KOPT-K1 (cell line): Measurements from ENCODE around the gene KRT81.
"Not testable (repeated sequence)": the region's sequence is repeated elsewhere in the genome, so short reads cannot be mapped to it uniquely, and the experiment has no call there.

Source experiments
- H3K27ac ChIP-seq: fragments of 200-600 bp; sonication (generic); 2 replicates; pipeline ENCODE4 v1.5.1; 2016; ENCODE audit warnings: antibody characterized with exemption, mild to moderate bottlenecking, low read depth, low read length; ENCODE audit not compliant: poor library complexity, severe bottlenecking
- H3K36me3 ChIP-seq: fragments of 200-600 bp; sonication (generic); 2 replicates; pipeline ENCODE4 v1.5.1; 2017; ENCODE audit warnings: antibody characterized with exemption, mild to moderate bottlenecking, low read length, moderate library complexity; ENCODE audit not compliant: insufficient read depth
- H3K9me3 ChIP-seq: fragments of 200-600 bp; sonication (generic); 2 replicates; pipeline ENCODE4 v1.5.1; 2017; ENCODE audit warnings: antibody characterized with exemption, low read length, mild to moderate bottlenecking; ENCODE audit not compliant: insufficient read depth, poor library complexity, severe bottlenecking

KRT81 gene

DNA sequence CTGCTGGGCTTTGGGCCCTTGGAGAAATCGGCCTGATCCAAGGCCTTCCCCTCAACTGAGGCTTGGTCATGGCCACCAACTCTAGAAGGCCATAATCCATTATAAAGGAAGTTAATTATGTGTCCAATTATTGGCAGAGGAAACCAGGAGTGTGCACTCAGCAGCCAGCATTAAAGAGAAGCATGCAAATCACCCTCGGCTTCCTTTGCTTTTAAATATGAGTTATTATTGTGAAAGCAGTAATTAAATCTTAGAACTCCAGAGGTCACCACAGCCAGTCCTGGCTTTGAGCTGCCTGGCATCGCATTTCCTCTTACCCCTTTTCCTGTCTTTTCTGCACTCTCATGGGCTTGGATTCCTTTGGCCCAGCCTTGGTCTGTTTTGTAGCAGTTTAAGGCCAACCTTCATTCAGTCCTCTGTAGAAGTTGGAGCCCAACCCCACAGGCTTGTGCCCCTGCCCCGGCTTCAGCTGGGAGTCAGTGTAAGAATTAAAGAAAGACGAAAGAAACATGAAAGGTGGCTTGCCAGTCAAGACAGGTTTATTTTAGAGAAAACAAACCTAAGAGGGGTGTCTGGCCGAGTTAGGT, 31.6 kb downstream of the KRT81 start:
- no peaks in the 10 kb centered on the region for H3K36me3 ChIP-seq
- H3K27ac ChIP-seq: no peak overlapping the region
- peaks cover 6% of the 10 kb centered on the region for H3K9me3 ChIP-seq

- Histone ChIP-seq H3K36me3 (no peaks in the 10 kb centered on the region), H3K9me3 (peaks cover 6% of the 10 kb centered on the region), H3K27ac (no peak overlapping the region)
Measured at GRCh38 chr12:52258335-52258901, 32.9 kb downstream of the KRT81 start.

DNA sequence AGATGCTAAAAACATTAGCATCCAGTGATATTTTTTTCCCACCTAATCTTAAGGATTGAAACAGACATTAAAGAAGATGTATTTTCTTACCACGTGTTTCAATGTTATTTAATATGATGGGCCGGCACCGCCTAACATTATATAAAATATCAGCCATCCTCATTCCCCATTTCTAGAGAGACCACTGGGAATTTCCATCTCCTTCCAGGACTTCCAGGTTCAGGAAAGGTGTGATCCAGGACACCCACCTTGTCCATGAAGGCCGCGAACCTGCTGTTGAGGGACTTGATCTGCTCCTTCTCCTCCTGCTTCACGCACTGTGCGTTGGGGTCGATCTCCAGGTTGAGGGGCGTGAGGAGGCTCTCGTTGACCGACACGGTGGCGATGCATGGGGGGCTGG, 33.4 kb downstream of the KRT81 start:
- H3K9me3 ChIP-seq, H3K36me3 ChIP-seq, H3K27ac ChIP-seq: not testable (repeated sequence)

GRCh38 chr12:52257074-52257551, 34.2 kb downstream of the KRT81 start:
- Histone ChIP-seq H3K36me3 (no peaks in the 10 kb centered on the region), H3K9me3 (no peaks in the 10 kb centered on the region), H3K27ac (no peak overlapping the region)

DNA sequence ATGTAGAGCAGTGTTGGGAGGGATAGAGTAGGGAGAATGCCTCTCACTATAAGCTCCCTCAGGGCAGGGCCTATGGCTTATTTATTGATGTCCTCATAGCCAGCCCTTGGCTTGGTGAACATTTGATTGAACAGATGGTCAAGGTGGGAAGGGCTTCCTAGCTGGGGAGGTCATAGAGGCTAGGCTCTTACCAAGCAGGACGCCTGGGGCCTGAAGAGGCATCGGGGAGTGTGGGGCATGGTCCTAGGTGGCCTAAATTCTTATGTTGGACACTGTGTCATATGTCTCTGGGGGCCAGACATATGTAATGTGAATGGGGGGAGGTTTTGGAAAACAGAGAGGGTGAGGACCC, 34.8 kb downstream of the KRT81 start:
- Histone ChIP-seq H3K36me3 (no peaks in the 10 kb centered on the region), H3K27ac (no peak overlapping the region), H3K9me3 (no peaks in the 10 kb centered on the region)

GRCh38 chr12:52255926-52256583, 35.3 kb downstream of the KRT81 start:
- H3K36me3 ChIP-seq: no peaks in the 10 kb centered on the region
- H3K27ac ChIP-seq: no peak overlapping the region
- H3K9me3 ChIP-seq: no peaks in the 10 kb centered on the region

DNA sequence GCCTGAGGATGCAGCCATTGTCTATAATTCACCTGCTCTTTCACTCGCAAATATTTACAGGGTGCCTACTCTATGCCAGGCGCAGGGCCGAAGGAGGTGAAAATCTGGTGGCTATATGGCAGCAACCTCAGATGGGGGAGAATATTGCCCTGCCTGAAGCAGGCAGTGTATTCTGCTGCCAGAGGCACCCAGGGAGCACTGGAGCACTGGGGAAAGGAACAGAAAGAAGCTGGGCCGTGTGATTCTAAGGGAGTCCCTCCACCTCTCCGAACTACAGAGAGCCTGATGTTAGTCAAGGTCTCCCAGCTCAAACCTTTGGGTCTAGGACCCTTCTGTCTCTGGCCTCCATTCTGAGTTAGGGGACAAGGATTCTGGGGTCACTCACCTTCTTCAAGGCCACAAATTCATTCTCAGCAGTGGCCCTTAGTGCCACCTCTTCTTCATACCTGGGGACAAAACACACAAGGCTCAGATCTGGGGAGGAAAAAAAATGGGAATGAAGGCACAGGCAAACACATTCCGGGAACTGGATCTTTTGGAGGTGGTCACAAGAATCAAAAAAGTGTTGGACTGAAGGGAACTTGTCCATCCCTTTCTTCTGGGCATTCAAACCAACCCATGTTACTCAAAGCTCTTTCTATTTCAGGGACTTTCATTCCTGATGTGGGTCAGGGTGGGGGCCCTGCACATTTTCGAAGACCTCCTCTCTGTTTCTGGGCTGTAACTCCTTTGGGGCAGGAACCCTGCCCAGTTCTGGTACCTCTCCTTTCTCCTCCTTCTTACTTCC, 36.2 kb downstream of the KRT81 start:
- no peak overlapping the region for H3K27ac ChIP-seq
- H3K9me3 ChIP-seq: no peaks in the 10 kb centered on the region
- no peaks in the 10 kb centered on the region for H3K36me3 ChIP-seq

DNA sequence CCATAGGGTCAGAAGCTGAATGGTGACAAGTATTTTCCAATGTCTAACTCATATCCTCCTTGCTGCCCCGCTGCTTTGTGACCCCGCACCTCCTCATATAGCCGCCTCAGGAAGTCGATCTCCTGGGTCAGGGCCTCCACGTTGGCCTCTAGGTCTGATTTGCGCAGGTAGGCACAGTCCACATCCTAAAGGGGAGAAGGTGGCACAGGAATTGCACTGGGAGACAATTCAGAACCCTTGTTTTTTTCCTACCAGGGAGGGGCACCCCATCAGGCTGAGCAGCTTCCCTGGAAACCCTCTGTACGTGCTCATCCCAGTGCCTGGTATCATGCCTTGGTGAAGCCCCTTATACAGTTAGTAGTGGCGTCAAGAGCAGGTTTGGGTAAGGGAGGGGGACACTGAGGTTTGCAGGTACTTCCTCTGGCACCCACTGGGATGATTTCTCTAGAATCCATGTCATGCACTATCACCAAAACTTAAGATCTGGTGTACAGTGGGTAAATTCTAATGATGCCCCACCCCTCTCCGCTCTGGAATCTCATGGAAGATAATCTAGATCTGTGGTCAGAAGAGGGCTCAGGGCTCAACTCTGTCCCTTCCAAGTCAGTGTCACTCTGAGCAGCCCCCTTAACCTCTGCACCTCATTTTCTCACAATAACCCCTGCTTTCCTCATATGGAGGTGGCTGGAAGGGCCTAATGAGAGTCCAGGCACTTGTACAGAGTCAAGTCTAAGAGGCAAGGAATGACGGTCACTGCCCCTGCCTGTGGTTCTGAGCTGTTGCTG, 37.0 kb downstream of the KRT81 start:
- Histone ChIP-seq H3K27ac (no peak overlapping the region), H3K36me3 (no peaks in the 10 kb centered on the region)

DNA sequence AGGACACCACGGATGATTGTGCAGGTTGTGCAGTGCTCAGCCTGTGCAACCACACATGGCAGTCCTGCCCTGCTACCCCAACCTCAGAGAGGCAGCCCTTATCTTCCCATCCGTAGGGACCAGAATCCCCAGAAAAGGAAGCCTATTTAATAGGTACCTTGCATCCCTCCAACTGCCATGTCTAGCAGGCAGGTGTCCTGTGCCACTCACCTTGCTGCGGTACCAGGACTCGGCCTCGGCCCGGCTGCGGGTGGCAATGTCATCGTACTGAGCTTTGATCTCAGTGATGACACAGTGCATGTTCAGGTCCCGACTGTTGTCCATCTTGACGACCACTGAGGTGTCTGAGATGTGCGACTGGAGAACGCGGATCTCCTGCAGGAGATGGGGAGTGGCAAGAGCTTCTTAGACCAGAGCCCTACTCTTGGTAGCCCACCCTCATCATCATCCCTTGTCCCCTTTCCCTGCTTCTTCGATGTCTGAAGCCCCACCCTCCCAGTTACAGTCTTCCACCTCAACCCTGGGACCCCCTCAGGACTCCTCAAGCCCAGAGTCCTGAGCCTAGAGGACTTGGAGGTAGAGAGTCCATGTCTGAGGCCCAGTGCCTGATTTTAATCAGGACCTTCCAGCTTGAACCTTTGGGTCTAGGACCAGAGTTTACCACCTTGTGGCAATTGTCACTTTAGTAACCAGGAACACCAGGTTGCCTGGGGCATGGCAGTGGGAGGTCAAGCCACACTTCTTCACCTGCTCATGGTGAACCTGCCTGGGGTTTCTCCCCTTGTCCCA, 37.7 kb downstream of the KRT81 start:
- no peaks in the 10 kb centered on the region for H3K36me3 ChIP-seq
- no peaks in the 10 kb centered on the region for H3K9me3 ChIP-seq
- H3K27ac ChIP-seq: no peak overlapping the region

More for the DNA sequence above, 37.0 kb downstream of the KRT81 start:
- H3K9me3 ChIP-seq: no peaks in the 10 kb centered on the region

DNA sequence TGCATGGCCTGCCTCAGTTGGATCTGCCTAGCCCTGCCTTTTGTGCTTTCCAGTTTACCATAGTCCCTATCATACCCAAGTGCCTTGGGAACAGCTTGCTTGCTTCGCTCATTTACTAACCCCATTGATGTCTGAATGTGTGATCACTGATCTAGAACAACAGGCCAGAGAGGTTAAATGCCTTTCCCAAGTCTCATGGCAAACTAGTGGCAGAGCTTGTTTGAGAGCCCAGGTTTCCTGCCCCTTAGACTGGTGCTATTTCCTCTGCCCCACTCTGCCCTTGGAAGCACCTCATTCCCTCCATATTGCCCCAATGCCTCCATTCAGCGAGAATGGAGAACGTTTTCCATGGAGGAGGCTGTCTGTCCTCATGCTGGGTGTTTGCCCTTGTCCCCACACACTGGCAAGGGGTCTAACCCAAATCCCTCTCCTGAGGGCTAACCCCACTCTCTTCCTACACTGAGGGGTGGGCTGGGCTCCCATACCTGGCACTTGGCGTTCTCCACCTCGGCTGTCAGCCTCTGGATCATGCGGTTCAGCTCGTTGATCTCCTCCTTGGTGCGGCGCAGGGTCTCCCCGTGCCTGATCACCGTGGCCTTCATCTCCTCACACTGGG, 38.5 kb downstream of the KRT81 start:
- Histone ChIP-seq H3K27ac (no peak overlapping the region), H3K9me3 (no peaks in the 10 kb centered on the region), H3K36me3 (no peaks in the 10 kb centered on the region)

DNA sequence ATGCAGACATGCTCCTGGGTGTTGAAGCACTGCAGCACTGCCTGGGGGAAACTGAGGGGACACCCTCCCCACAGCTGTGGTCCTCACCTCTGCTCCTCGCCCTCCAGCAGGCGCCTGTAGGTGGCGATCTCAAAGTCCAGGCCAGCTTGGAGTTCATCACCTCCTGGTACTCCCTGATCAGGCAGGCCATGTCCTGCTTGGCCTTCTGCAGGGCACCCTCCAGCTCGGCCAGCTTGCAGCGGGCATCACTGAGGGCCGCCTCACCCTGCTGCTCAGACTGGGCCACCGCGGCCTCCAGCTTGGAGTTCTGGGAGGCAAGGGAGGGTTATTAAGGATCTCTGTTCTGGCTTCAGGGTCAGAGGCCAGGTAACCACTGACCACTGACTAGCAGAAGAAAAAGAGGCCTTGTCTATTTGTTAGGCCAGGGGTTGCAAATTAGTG, 39.1 kb downstream of the KRT81 start:
- H3K36me3 ChIP-seq, H3K27ac ChIP-seq, H3K9me3 ChIP-seq: not testable (repeated sequence)

GRCh38 chr12:52251367-52252051, 39.8 kb downstream of the KRT81 start:
- Histone ChIP-seq H3K36me3 (no peaks in the 10 kb centered on the region), H3K9me3 (no peaks in the 10 kb centered on the region), H3K27ac (no peak overlapping the region)
